ENCODE results near the gene RESP18.

Gene RESP18

GRCh38 chr2:219352448-219353023, 20.0 kb upstream of the RESP18 start:
- no peak overlapping the region for H3K9ac ChIP-seq (ENCODE audit: low read length)
- peaks cover 11% of the 10 kb centered on the region for H3K27me3 ChIP-seq (ENCODE audit: control insufficient read depth, insufficient read depth, low read length)
- H3K27ac ChIP-seq (ENCODE audit: low read depth, low read length) = no peak overlapping the region

GRCh38 chr2:219350710-219351221, 18.2 kb upstream of the RESP18 start:
- Histone ChIP-seq H3K27ac (ENCODE audit: low read depth, low read length) (no peak overlapping the region), H3K4me3 (ENCODE audit: low read length) (no peak overlapping the region), H3K4me1 (ENCODE audit: control insufficient read depth, insufficient read depth, low read length) (no peaks in the 10 kb centered on the region), H3K27me3 (ENCODE audit: control insufficient read depth, insufficient read depth, low read length) (peaks cover 11% of the 10 kb centered on the region), H3K9ac (ENCODE audit: low read length) (no peak overlapping the region), H3K36me3 (ENCODE audit: control insufficient read depth, insufficient read depth, low read length) (no peaks in the 10 kb centered on the region)

More at GRCh38 chr2:219352448-219353023, 20.0 kb upstream of the RESP18 start:
- H3K4me1 ChIP-seq (ENCODE audit: control insufficient read depth, insufficient read depth, low read length) = no peaks in the 10 kb centered on the region
- no peaks in the 10 kb centered on the region for H3K36me3 ChIP-seq (ENCODE audit: control insufficient read depth, insufficient read depth, low read length)
- H3K4me3 ChIP-seq (ENCODE audit: low read length) = no peak overlapping the region

- Histone ChIP-seq H3K9ac (ENCODE audit: low read length) (no peak overlapping the region), H3K27me3 (ENCODE audit: control insufficient read depth, insufficient read depth, low read length) (peaks cover 11% of the 10 kb centered on the region), H3K36me3 (ENCODE audit: control insufficient read depth, insufficient read depth, low read length) (no peaks in the 10 kb centered on the region), H3K27ac (ENCODE audit: low read depth, low read length) (no peak overlapping the region), H3K4me3 (ENCODE audit: low read length) (no peak overlapping the region), H3K4me1 (ENCODE audit: control insufficient read depth, insufficient read depth, low read length) (no peaks in the 10 kb centered on the region)
These were observed 17.7 kb upstream of the RESP18 start for GRCh38 chr2:219350215-219350614.

- Histone ChIP-seq H3K27me3 (ENCODE audit: control insufficient read depth, insufficient read depth, low read length) (no peaks in the 10 kb centered on the region), H3K36me3 (ENCODE audit: control insufficient read depth, insufficient read depth, low read length) (no peaks in the 10 kb centered on the region), H3K27ac (ENCODE audit: low read depth, low read length) (no peak overlapping the region), H3K9ac (ENCODE audit: low read length) (no peak overlapping the region), H3K4me3 (ENCODE audit: low read length) (no peak overlapping the region), H3K4me1 (ENCODE audit: control insufficient read depth, insufficient read depth, low read length) (no peaks in the 10 kb centered on the region)
These were observed 12.3 kb upstream of the RESP18 start for GRCh38 chr2:219344751-219345430.

GRCh38 chr2:219335373-219335786, 2.8 kb upstream of the RESP18 start:
- peaks cover 11% of the 10 kb centered on the region for H3K27me3 ChIP-seq (ENCODE audit: control insufficient read depth, insufficient read depth, low read length)
- H3K4me3 ChIP-seq (ENCODE audit: low read length) = no peak overlapping the region

GRCh38 chr2:219334076-219334475, 1.5 kb upstream of the RESP18 start:
- H3K36me3 ChIP-seq (ENCODE audit: control insufficient read depth, insufficient read depth, low read length) = no peaks in the 10 kb centered on the region
- no peak overlapping the region for H3K4me3 ChIP-seq (ENCODE audit: low read length)
- H3K27me3 ChIP-seq (ENCODE audit: control insufficient read depth, insufficient read depth, low read length) = peaks cover 14% of the 10 kb centered on the region
- H3K27ac ChIP-seq (ENCODE audit: low read depth, low read length) = no peak overlapping the region
- no peak overlapping the region for H3K9ac ChIP-seq (ENCODE audit: low read length)
- no peaks in the 10 kb centered on the region for H3K4me1 ChIP-seq (ENCODE audit: control insufficient read depth, insufficient read depth, low read length)

More at GRCh38 chr2:219335373-219335786, 2.8 kb upstream of the RESP18 start:
- Histone ChIP-seq H3K9ac (ENCODE audit: low read length) (no peak overlapping the region), H3K4me1 (ENCODE audit: control insufficient read depth, insufficient read depth, low read length) (no peaks in the 10 kb centered on the region), H3K27ac (ENCODE audit: low read depth, low read length) (no peak overlapping the region), H3K36me3 (ENCODE audit: control insufficient read depth, insufficient read depth, low read length) (no peaks in the 10 kb centered on the region)

GRCh38 chr2:219331560-219332213, 857 bp downstream of the RESP18 start:
- Histone ChIP-seq H3K9ac (ENCODE audit: low read length) (no peak overlapping the region), H3K4me3 (ENCODE audit: low read length) (no peak overlapping the region), H3K27ac (ENCODE audit: low read depth, low read length) (no peak overlapping the region), H3K27me3 (ENCODE audit: control insufficient read depth, insufficient read depth, low read length) (peaks cover 14% of the 10 kb centered on the region), H3K36me3 (ENCODE audit: control insufficient read depth, insufficient read depth, low read length) (no peaks in the 10 kb centered on the region), H3K4me1 (ENCODE audit: control insufficient read depth, insufficient read depth, low read length) (no peaks in the 10 kb centered on the region)

- H3K27me3 ChIP-seq (ENCODE audit: control insufficient read depth, insufficient read depth, low read length) = peaks cover 13% of the 10 kb centered on the region
- no peaks in the 10 kb centered on the region for H3K4me1 ChIP-seq (ENCODE audit: control insufficient read depth, insufficient read depth, low read length)
- no peak overlapping the region for H3K4me3 ChIP-seq (ENCODE audit: low read length)
- no peak overlapping the region for H3K27ac ChIP-seq (ENCODE audit: low read depth, low read length)
- no peak overlapping the region for H3K9ac ChIP-seq (ENCODE audit: low read length)
- no peaks in the 10 kb centered on the region for H3K36me3 ChIP-seq (ENCODE audit: control insufficient read depth, insufficient read depth, low read length)
These were observed 4.8 kb downstream of the RESP18 start for GRCh38 chr2:219327719-219328118.

- Histone ChIP-seq H3K4me1 (ENCODE audit: control insufficient read depth, insufficient read depth, low read length) (no peaks in the 10 kb centered on the region), H3K4me3 (ENCODE audit: low read length) (no peak overlapping the region), H3K9ac (ENCODE audit: low read length) (no peak overlapping the region), H3K27ac (ENCODE audit: low read depth, low read length) (no peak overlapping the region), H3K36me3 (ENCODE audit: control insufficient read depth, insufficient read depth, low read length) (no peaks in the 10 kb centered on the region), H3K27me3 (ENCODE audit: control insufficient read depth, insufficient read depth, low read length) (peaks cover 3% of the 10 kb centered on the region)
These were observed 6.8 kb downstream of the RESP18 start for GRCh38 chr2:219325657-219326315.

GRCh38 chr2:219325136-219325535, 7.4 kb downstream of the RESP18 start:
- H3K27me3 ChIP-seq (ENCODE audit: control insufficient read depth, insufficient read depth, low read length) = peaks cover 3% of the 10 kb centered on the region
- H3K9ac ChIP-seq (ENCODE audit: low read length) = no peak overlapping the region
- H3K27ac ChIP-seq (ENCODE audit: low read depth, low read length) = no peak overlapping the region
- no peaks in the 10 kb centered on the region for H3K36me3 ChIP-seq (ENCODE audit: control insufficient read depth, insufficient read depth, low read length)
- no peak overlapping the region for H3K4me3 ChIP-seq (ENCODE audit: low read length)
- H3K4me1 ChIP-seq (ENCODE audit: control insufficient read depth, insufficient read depth, low read length) = no peaks in the 10 kb centered on the region

GRCh38 chr2:219323434-219323833, 9.1 kb downstream of the RESP18 start:
- H3K9ac ChIP-seq (ENCODE audit: low read length) = no peak overlapping the region
- no peaks in the 10 kb centered on the region for H3K4me1 ChIP-seq (ENCODE audit: control insufficient read depth, insufficient read depth, low read length)
- no peaks in the 10 kb centered on the region for H3K27me3 ChIP-seq (ENCODE audit: control insufficient read depth, insufficient read depth, low read length)
- H3K27ac ChIP-seq (ENCODE audit: low read depth, low read length) = no peak overlapping the region
- no peak overlapping the region for H3K4me3 ChIP-seq (ENCODE audit: low read length)
- H3K36me3 ChIP-seq (ENCODE audit: control insufficient read depth, insufficient read depth, low read length) = no peaks in the 10 kb centered on the region

- Histone ChIP-seq H3K4me1 (ENCODE audit: control insufficient read depth, insufficient read depth, low read length) (no peaks in the 10 kb centered on the region), H3K27ac (ENCODE audit: low read depth, low read length) (no peak overlapping the region), H3K27me3 (ENCODE audit: control insufficient read depth, insufficient read depth, low read length) (peaks cover 4% of the 10 kb centered on the region), H3K36me3 (ENCODE audit: control insufficient read depth, insufficient read depth, low read length) (no peaks in the 10 kb centered on the region), H3K9ac (ENCODE audit: low read length) (no peak overlapping the region), H3K4me3 (ENCODE audit: low read length) (no peak overlapping the region)
These were observed 17.6 kb downstream of the RESP18 start for GRCh38 chr2:219314804-219315468.
